ENCODE measurements around the gene FLNB. TPM values are rescaled to one million over a fixed set of nuclear protein-coding genes. Genes with fewer than 3 reads are reported as not detected.

FLNB gene
- polyA plus RNA-seq, 1 of the 3 experiments (the other 2 are of a cell fraction): 127 TPM

DNA sequence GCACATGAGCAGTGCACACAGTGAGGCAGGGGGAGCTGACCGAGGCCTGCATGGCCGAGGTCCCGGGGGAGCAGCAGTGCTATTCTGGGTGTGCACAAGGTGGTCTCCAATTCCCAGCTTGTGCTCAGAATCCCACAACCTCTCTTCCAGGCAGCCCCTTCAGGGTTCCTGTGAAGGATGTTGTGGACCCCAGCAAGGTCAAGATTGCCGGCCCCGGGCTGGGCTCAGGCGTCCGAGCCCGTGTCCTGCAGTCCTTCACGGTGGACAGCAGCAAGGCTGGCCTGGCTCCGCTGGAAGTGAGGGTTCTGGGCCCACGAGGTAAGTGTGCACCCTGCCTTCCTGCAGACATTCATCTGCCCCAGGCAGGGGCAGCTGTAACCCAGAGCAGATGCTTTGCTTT lies 122.4 kb downstream of the FLNB start (continued):
- TF ChIP-seq, protein P1, sequence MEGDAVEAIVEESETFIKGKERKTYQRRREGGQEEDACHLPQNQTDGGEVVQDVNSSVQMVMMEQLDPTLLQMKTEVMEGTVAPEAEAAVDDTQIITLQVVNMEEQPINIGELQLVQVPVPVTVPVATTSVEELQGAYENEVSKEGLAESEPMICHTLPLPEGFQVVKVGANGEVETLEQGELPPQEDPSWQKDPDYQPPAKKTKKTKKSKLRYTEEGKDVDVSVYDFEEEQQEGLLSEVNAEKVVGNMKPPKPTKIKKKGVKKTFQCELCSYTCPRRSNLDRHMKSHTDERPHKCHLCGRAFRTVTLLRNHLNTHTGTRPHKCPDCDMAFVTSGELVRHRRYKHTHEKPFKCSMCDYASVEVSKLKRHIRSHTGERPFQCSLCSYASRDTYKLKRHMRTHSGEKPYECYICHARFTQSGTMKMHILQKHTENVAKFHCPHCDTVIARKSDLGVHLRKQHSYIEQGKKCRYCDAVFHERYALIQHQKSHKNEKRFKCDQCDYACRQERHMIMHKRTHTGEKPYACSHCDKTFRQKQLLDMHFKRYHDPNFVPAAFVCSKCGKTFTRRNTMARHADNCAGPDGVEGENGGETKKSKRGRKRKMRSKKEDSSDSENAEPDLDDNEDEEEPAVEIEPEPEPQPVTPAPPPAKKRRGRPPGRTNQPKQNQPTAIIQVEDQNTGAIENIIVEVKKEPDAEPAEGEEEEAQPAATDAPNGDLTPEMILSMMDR (IDR thresholded peaks at IDR 0.05): no peak
- TF ChIP-seq TCF12 (IDR thresholded peaks at IDR 0.05): no peak
- TF ChIP-seq, protein P2, sequence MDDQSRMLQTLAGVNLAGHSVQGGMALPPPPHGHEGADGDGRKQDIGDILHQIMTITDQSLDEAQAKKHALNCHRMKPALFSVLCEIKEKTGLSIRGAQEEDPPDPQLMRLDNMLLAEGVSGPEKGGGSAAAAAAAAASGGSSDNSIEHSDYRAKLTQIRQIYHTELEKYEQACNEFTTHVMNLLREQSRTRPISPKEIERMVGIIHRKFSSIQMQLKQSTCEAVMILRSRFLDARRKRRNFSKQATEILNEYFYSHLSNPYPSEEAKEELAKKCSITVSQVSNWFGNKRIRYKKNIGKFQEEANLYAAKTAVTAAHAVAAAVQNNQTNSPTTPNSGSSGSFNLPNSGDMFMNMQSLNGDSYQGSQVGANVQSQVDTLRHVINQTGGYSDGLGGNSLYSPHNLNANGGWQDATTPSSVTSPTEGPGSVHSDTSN (IDR thresholded peaks at IDR 0.05): no peak

DNA sequence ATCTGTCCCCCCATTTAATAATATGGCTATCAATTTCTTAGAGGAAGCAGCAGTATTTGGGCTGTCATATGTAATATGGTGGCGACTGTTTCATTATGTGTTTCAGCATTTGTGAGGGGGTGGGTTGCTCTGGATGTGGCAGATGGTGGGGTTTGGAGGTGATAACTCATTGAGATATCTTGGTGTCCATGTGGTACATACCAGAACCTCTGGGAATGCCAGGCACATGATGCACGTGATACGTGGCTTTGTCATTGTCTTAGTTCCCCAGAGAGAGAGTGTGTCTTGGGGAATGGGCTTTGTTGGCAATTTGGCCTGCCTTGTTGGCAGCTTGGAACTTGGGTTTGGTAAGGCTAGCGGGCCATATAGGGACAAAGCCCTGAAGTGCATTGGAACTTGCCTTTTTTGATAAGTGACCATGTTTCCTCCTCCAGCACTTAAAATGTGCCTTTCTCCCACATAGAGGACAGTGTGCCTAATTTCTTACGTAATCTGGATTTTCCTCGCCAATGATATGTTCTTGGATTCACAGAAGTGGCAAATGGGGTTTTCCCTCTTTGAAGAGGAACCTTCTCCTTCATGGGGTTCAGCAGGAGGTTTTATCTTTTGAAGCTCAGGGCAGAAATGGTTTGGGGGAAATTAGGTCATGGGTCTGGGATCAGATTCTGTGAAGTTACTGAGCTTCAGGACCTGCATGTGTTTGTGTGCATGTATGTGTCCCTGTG lies 123.0 kb downstream of the FLNB start:
- peaks cover 16% of the 10 kb centered on the region; the same call in 1 of the 2 replicates for H3K79me2 ChIP-seq (ENCODE audit: insufficient read depth)
- H3K27me3 ChIP-seq (ENCODE audit: insufficient read depth): no peaks in the 10 kb centered on the region
- H3K9ac ChIP-seq: no peak overlapping the region
- H2AFZ ChIP-seq (ENCODE audit: low read depth): no peak overlapping the region
- WGBS (ENCODE audit: low lambda C conversion rate): 95% methylated on average over 6 of the region's 6 CpGs
- H3K27ac ChIP-seq (ENCODE audit: low read depth in 2 of 2, low read length in 1 of 2): no peak overlapping the region
- H3K4me1 ChIP-seq (ENCODE audit: control insufficient read depth in 1 of 2, insufficient read depth in 2 of 2, low read depth in 1 of 2, low read length in 1 of 2): peaks cover 0 to 10% of the 10 kb centered on the region in 2 experiments; a peak in 1 of 4 replicates
- H3K4me2 ChIP-seq: no peak overlapping the region
- no peak overlapping the region for H3K4me3 ChIP-seq (ENCODE audit: low read depth in 2 of 2, low read length in 1 of 2)
- no peaks in the 10 kb centered on the region for H3F3A ChIP-seq (replicated peaks; ENCODE audit: insufficient read depth)
- CTCF ChIA-PET: interaction anchor here (0.6 to 1.4 kb wide), 4 partner anchors 11 to 203 kb away, joined by 3 to 4 read pairs (median 3); no protein-coding TSS in a partner anchor
- TF ChIP-seq, protein P3, sequence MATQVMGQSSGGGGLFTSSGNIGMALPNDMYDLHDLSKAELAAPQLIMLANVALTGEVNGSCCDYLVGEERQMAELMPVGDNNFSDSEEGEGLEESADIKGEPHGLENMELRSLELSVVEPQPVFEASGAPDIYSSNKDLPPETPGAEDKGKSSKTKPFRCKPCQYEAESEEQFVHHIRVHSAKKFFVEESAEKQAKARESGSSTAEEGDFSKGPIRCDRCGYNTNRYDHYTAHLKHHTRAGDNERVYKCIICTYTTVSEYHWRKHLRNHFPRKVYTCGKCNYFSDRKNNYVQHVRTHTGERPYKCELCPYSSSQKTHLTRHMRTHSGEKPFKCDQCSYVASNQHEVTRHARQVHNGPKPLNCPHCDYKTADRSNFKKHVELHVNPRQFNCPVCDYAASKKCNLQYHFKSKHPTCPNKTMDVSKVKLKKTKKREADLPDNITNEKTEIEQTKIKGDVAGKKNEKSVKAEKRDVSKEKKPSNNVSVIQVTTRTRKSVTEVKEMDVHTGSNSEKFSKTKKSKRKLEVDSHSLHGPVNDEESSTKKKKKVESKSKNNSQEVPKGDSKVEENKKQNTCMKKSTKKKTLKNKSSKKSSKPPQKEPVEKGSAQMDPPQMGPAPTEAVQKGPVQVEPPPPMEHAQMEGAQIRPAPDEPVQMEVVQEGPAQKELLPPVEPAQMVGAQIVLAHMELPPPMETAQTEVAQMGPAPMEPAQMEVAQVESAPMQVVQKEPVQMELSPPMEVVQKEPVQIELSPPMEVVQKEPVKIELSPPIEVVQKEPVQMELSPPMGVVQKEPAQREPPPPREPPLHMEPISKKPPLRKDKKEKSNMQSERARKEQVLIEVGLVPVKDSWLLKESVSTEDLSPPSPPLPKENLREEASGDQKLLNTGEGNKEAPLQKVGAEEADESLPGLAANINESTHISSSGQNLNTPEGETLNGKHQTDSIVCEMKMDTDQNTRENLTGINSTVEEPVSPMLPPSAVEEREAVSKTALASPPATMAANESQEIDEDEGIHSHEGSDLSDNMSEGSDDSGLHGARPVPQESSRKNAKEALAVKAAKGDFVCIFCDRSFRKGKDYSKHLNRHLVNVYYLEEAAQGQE (IDR thresholded peaks at IDR 0.05; ENCODE audit: low read depth, low read length): no peak
- TF ChIP-seq YY1 (IDR thresholded peaks at IDR 0.05; ENCODE audit: low read depth): no peak
- TF ChIP-seq, protein P4, sequence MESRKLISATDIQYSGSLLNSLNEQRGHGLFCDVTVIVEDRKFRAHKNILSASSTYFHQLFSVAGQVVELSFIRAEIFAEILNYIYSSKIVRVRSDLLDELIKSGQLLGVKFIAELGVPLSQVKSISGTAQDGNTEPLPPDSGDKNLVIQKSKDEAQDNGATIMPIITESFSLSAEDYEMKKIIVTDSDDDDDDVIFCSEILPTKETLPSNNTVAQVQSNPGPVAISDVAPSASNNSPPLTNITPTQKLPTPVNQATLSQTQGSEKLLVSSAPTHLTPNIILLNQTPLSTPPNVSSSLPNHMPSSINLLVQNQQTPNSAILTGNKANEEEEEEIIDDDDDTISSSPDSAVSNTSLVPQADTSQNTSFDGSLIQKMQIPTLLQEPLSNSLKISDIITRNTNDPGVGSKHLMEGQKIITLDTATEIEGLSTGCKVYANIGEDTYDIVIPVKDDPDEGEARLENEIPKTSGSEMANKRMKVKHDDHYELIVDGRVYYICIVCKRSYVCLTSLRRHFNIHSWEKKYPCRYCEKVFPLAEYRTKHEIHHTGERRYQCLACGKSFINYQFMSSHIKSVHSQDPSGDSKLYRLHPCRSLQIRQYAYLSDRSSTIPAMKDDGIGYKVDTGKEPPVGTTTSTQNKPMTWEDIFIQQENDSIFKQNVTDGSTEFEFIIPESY (IDR thresholded peaks at IDR 0.05; ENCODE audit: borderline replicate concordance, low read depth): no peak
- no peak for TF ChIP-seq TEAD4 (IDR thresholded peaks at IDR 0.05; ENCODE audit: borderline replicate concordance, insufficient read depth)
- TF ChIP-seq RFX5 (IDR thresholded peaks at IDR 0.05; ENCODE audit: low read length): no peak
- no peak for TF ChIP-seq CHD2 (IDR thresholded peaks at IDR 0.05; ENCODE audit: low read length, partially characterized antibody)
- TF ChIP-seq RCOR1 (IDR thresholded peaks at IDR 0.05; ENCODE audit: low read length): no peak
- TF ChIP-seq, protein P5, sequence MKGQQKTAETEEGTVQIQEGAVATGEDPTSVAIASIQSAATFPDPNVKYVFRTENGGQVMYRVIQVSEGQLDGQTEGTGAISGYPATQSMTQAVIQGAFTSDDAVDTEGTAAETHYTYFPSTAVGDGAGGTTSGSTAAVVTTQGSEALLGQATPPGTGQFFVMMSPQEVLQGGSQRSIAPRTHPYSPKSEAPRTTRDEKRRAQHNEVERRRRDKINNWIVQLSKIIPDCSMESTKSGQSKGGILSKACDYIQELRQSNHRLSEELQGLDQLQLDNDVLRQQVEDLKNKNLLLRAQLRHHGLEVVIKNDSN (IDR thresholded peaks at IDR 0.05; ENCODE audit: borderline replicate concordance, low read depth): no peak
- no peak for TF ChIP-seq EZH2phosphoT487 (IDR thresholded peaks at IDR 0.05; ENCODE audit: borderline replicate concordance, low read depth)
- POLR2A ChIA-PET: no interaction called here
- H3K36me3 ChIP-seq (replicated peaks in 1 of 2; ENCODE audit: control insufficient read depth in 1 of 2, insufficient read depth in 2 of 2, low read length in 1 of 2): peaks cover 60 to 84% of the 10 kb centered on the region in 2 experiments
- H4K20me1 ChIP-seq (ENCODE audit: insufficient read depth): no peaks in the 10 kb centered on the region
- DNase-seq: no peak
- no peaks in the 10 kb centered on the region for H3K9me3 ChIP-seq
- no peaks in the 10 kb centered on the region for H3K9me2 ChIP-seq

Data from SK-N-SH (cell line).